Measurements from ENCODE around the gene SEPTIN14.
A peak's percentile ranks its signal among the peaks of the same experiment; 100 is the strongest.
"Not testable (repeated sequence)": the region's sequence is repeated elsewhere in the genome, so short reads cannot be mapped to it uniquely, and the experiment has no call there.

SEPTIN14 gene

GRCh38 chr7:55862652-55863051 lies at the start of gene SEPTIN14:
Gene SEPTIN14 (minus strand): TSS chr7:55862752. CDS start chr7:55861996, 756 bp downstream.
- not testable (repeated sequence) for H3K9ac ChIP-seq (ENCODE audit: low read depth in 1 of 2, low read length in 2 of 2); H3K27me3 ChIP-seq (ENCODE audit: control insufficient read depth in 1 of 2, insufficient read depth in 2 of 2, low read length in 2 of 2); H3K4me3 ChIP-seq (ENCODE audit: low read depth in 1 of 2, low read length in 2 of 2); H3K36me3 ChIP-seq (ENCODE audit: control insufficient read depth in 1 of 2, insufficient read depth in 2 of 2, low read length in 2 of 2); H3K27ac ChIP-seq (ENCODE audit: low read depth, low read length); H3K9me3 ChIP-seq (ENCODE audit: control insufficient read depth in 1 of 2, low read length in 2 of 2); H3K4me1 ChIP-seq (ENCODE audit: control insufficient read depth in 1 of 2, insufficient read depth in 2 of 2, low read length in 2 of 2)

GRCh38 chr7:55903985-55904759 lies 41.6 kb upstream of the SEPTIN14 start:
- no peak overlapping the region for H3K4me3 ChIP-seq (ENCODE audit: low read depth in 1 of 2, low read length in 2 of 2)
- no peaks in the 10 kb centered on the region for H3K27me3 ChIP-seq (ENCODE audit: control insufficient read depth in 1 of 2, insufficient read depth in 2 of 2, low read length in 2 of 2)
- H3K9me3 ChIP-seq (ENCODE audit: control insufficient read depth in 1 of 2, low read length in 2 of 2): no peaks in the 10 kb centered on the region
- no peak overlapping the region for H3K27ac ChIP-seq (ENCODE audit: low read depth, low read length)
- H3K4me1 ChIP-seq (ENCODE audit: control insufficient read depth in 1 of 2, insufficient read depth in 2 of 2, low read length in 2 of 2): no peaks in the 10 kb centered on the region
- H3K36me3 ChIP-seq (ENCODE audit: control insufficient read depth in 1 of 2, insufficient read depth in 2 of 2, low read length in 2 of 2): peaks cover 0 to 7% of the 10 kb centered on the region in 2 donors
- no peak overlapping the region for H3K9ac ChIP-seq (ENCODE audit: low read depth in 1 of 2, low read length in 2 of 2)

GRCh38 chr7:55901059-55901458 lies 38.5 kb upstream of the SEPTIN14 start:
- H3K9me3 ChIP-seq (ENCODE audit: control insufficient read depth in 1 of 2, low read length in 2 of 2); H3K4me3 ChIP-seq (ENCODE audit: low read depth in 1 of 2, low read length in 2 of 2); H3K36me3 ChIP-seq (ENCODE audit: control insufficient read depth in 1 of 2, insufficient read depth in 2 of 2, low read length in 2 of 2); H3K4me1 ChIP-seq (ENCODE audit: control insufficient read depth in 1 of 2, insufficient read depth in 2 of 2, low read length in 2 of 2); H3K27me3 ChIP-seq (ENCODE audit: control insufficient read depth in 1 of 2, insufficient read depth in 2 of 2, low read length in 2 of 2); H3K9ac ChIP-seq (ENCODE audit: low read depth in 1 of 2, low read length in 2 of 2); H3K27ac ChIP-seq (ENCODE audit: low read depth, low read length): not testable (repeated sequence)

GRCh38 chr7:55898287-55898686 lies 35.7 kb upstream of the SEPTIN14 start:
- H3K4me1 ChIP-seq (ENCODE audit: control insufficient read depth in 1 of 2, insufficient read depth in 2 of 2, low read length in 2 of 2): no peaks in the 10 kb centered on the region
- no peaks in the 10 kb centered on the region for H3K36me3 ChIP-seq (ENCODE audit: control insufficient read depth in 1 of 2, insufficient read depth in 2 of 2, low read length in 2 of 2)
- H3K27ac ChIP-seq (ENCODE audit: low read depth, low read length): no peak overlapping the region
- H3K27me3 ChIP-seq (ENCODE audit: control insufficient read depth in 1 of 2, insufficient read depth in 2 of 2, low read length in 2 of 2): no peaks in the 10 kb centered on the region
- no peak overlapping the region for H3K9ac ChIP-seq (ENCODE audit: low read depth in 1 of 2, low read length in 2 of 2)
- H3K9me3 ChIP-seq (ENCODE audit: control insufficient read depth in 1 of 2, low read length in 2 of 2): no peaks in the 10 kb centered on the region
- no peak overlapping the region for H3K4me3 ChIP-seq (ENCODE audit: low read depth in 1 of 2, low read length in 2 of 2)

- H3K4me1 ChIP-seq (ENCODE audit: control insufficient read depth in 1 of 2, insufficient read depth in 2 of 2, low read length in 2 of 2): no peaks in the 10 kb centered on the region
- H3K4me3 ChIP-seq (ENCODE audit: low read depth in 1 of 2, low read length in 2 of 2): no peak overlapping the region
- no peaks in the 10 kb centered on the region for H3K27me3 ChIP-seq (ENCODE audit: control insufficient read depth in 1 of 2, insufficient read depth in 2 of 2, low read length in 2 of 2)
- H3K36me3 ChIP-seq (ENCODE audit: control insufficient read depth in 1 of 2, insufficient read depth in 2 of 2, low read length in 2 of 2): no peaks in the 10 kb centered on the region
- H3K9ac ChIP-seq (ENCODE audit: low read depth in 1 of 2, low read length in 2 of 2): no peak overlapping the region
- no peak overlapping the region for H3K27ac ChIP-seq (ENCODE audit: low read depth, low read length)
- H3K9me3 ChIP-seq (ENCODE audit: control insufficient read depth in 1 of 2, low read length in 2 of 2): no peaks in the 10 kb centered on the region
Observed at GRCh38 chr7:55895021-55895420, 32.5 kb upstream of the SEPTIN14 start.

- no peak overlapping the region for H3K27ac ChIP-seq (ENCODE audit: low read depth, low read length)
- H3K4me3 ChIP-seq (ENCODE audit: low read depth in 1 of 2, low read length in 2 of 2): no peak overlapping the region
- no peaks in the 10 kb centered on the region for H3K9me3 ChIP-seq (ENCODE audit: control insufficient read depth in 1 of 2, low read length in 2 of 2)
- no peak overlapping the region for H3K9ac ChIP-seq (ENCODE audit: low read depth in 1 of 2, low read length in 2 of 2)
- H3K4me1 ChIP-seq (ENCODE audit: control insufficient read depth in 1 of 2, insufficient read depth in 2 of 2, low read length in 2 of 2): no peaks in the 10 kb centered on the region
- H3K36me3 ChIP-seq (ENCODE audit: control insufficient read depth in 1 of 2, insufficient read depth in 2 of 2, low read length in 2 of 2): no peaks in the 10 kb centered on the region
- H3K27me3 ChIP-seq (ENCODE audit: control insufficient read depth in 1 of 2, insufficient read depth in 2 of 2, low read length in 2 of 2): no peaks in the 10 kb centered on the region
Observed at GRCh38 chr7:55893940-55894339, 31.4 kb upstream of the SEPTIN14 start.

- peak overlapping the region; percentile 63 to 68 for H3K4me3 ChIP-seq (ENCODE audit: low read depth in 1 of 2, low read length in 2 of 2)
- peak overlapping the region; percentile 18 for H3K9ac ChIP-seq (ENCODE audit: low read depth in 1 of 2, low read length in 2 of 2)
- not testable (repeated sequence) for H3K4me1 ChIP-seq (ENCODE audit: control insufficient read depth in 1 of 2, insufficient read depth in 2 of 2, low read length in 2 of 2); H3K9me3 ChIP-seq (ENCODE audit: control insufficient read depth in 1 of 2, low read length in 2 of 2); H3K27me3 ChIP-seq (ENCODE audit: control insufficient read depth in 1 of 2, insufficient read depth in 2 of 2, low read length in 2 of 2); H3K36me3 ChIP-seq (ENCODE audit: control insufficient read depth in 1 of 2, insufficient read depth in 2 of 2, low read length in 2 of 2); H3K27ac ChIP-seq (ENCODE audit: low read depth, low read length)
Observed at GRCh38 chr7:55888378-55888777, 25.8 kb upstream of the SEPTIN14 start.

GRCh38 chr7:55887821-55888247 lies 25.3 kb upstream of the SEPTIN14 start:
- Histone ChIP-seq H3K27me3 (ENCODE audit: control insufficient read depth in 1 of 2, insufficient read depth in 2 of 2, low read length in 2 of 2) (no peaks in the 10 kb centered on the region), H3K9ac (ENCODE audit: low read depth in 1 of 2, low read length in 2 of 2) (peak overlapping the region; percentile 18), H3K27ac (ENCODE audit: low read depth, low read length) (peak overlapping the region; percentile 32)

GRCh38 chr7:55884321-55884720 lies 21.8 kb upstream of the SEPTIN14 start:
- H3K27me3 ChIP-seq (ENCODE audit: control insufficient read depth in 1 of 2, insufficient read depth in 2 of 2, low read length in 2 of 2): no peaks in the 10 kb centered on the region
- peaks cover 0 to 3% of the 10 kb centered on the region in 2 donors for H3K4me1 ChIP-seq (ENCODE audit: control insufficient read depth in 1 of 2, insufficient read depth in 2 of 2, low read length in 2 of 2)
- no peak overlapping the region for H3K27ac ChIP-seq (ENCODE audit: low read depth, low read length)
- no peaks in the 10 kb centered on the region for H3K9me3 ChIP-seq (ENCODE audit: control insufficient read depth in 1 of 2, low read length in 2 of 2)
- H3K36me3 ChIP-seq (ENCODE audit: control insufficient read depth in 1 of 2, insufficient read depth in 2 of 2, low read length in 2 of 2): no peaks in the 10 kb centered on the region
- H3K4me3 ChIP-seq (ENCODE audit: low read depth in 1 of 2, low read length in 2 of 2): no peak overlapping the region
- no peak overlapping the region for H3K9ac ChIP-seq (ENCODE audit: low read depth in 1 of 2, low read length in 2 of 2)

More at GRCh38 chr7:55887821-55888247, 25.3 kb upstream of the SEPTIN14 start:
- no peaks in the 10 kb centered on the region for H3K36me3 ChIP-seq (ENCODE audit: control insufficient read depth in 1 of 2, insufficient read depth in 2 of 2, low read length in 2 of 2)
- H3K9me3 ChIP-seq (ENCODE audit: control insufficient read depth in 1 of 2, low read length in 2 of 2): no peaks in the 10 kb centered on the region
- peak overlapping the region; percentile 63 to 68 for H3K4me3 ChIP-seq (ENCODE audit: low read depth in 1 of 2, low read length in 2 of 2)
- H3K4me1 ChIP-seq (ENCODE audit: control insufficient read depth in 1 of 2, insufficient read depth in 2 of 2, low read length in 2 of 2): peaks cover 0 to 3% of the 10 kb centered on the region in 2 donors

GRCh38 chr7:55878691-55879090 lies 16.1 kb upstream of the SEPTIN14 start:
- no peak overlapping the region for H3K4me3 ChIP-seq (ENCODE audit: low read depth in 1 of 2, low read length in 2 of 2)
- no peak overlapping the region for H3K9ac ChIP-seq (ENCODE audit: low read depth in 1 of 2, low read length in 2 of 2)
- H3K4me1 ChIP-seq (ENCODE audit: control insufficient read depth in 1 of 2, insufficient read depth in 2 of 2, low read length in 2 of 2): no peaks in the 10 kb centered on the region
- no peaks in the 10 kb centered on the region for H3K36me3 ChIP-seq (ENCODE audit: control insufficient read depth in 1 of 2, insufficient read depth in 2 of 2, low read length in 2 of 2)
- no peak overlapping the region for H3K27ac ChIP-seq (ENCODE audit: low read depth, low read length)
- no peaks in the 10 kb centered on the region for H3K9me3 ChIP-seq (ENCODE audit: control insufficient read depth in 1 of 2, low read length in 2 of 2)
- H3K27me3 ChIP-seq (ENCODE audit: control insufficient read depth in 1 of 2, insufficient read depth in 2 of 2, low read length in 2 of 2): no peaks in the 10 kb centered on the region

Data from duodenal mucosa (tissue), 2 donors.